Activated effector memory CD4-positive, alpha-beta T cell treated with anti-CD3 and anti-CD28 coated beads, Interleukin-2, amount 50 U/mL, for 16 hours (primary cell): ENCODE results near the gene LDLRAD3.

Experiments
- DNase-seq: peaks from one replicate; pipeline ENCODE4 v3.0.0-alpha.2; 2020

Gene LDLRAD3

GRCh38 chr11:36053281-36053680 lies 109.4 kb downstream of the LDLRAD3 start:
- DNase-seq = no peak

DNA sequence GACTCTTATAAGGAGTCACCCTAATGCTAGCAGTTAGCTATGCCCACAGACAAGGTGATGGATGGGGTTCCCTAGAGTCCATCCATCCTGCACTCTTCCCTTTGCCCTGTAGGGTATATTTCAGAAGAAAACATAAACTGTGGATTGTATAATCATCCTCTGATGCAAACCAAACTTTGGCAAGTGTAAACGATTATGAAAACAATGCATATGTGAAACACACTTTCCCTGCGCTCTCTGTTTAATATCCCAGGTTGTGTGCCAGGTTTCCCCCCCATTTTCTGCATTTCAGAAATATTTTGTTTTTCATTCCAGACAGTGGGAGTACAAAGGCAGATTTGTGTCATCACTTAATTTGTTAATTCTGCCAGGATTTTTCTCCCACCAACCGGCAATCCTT lies 110.0 kb downstream of the LDLRAD3 start:
- no peak for DNase-seq

DNA sequence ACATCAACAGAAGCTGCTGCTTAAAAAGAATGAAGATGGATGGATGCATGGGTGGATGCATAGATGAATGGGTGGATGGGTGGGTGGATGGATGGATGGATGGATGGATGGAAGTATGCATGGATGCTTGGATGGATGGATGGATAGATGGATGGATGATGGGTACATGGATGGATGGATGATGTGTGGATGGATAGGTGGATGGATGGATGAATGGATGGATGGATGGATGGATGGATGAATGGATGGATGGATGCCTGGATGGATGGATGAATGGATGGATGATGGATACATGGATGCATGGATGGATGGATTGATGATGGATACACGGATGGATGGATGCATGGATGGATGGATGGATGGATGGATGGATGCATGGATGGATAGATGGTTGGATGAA lies 110.8 kb downstream of the LDLRAD3 start:
- no peak for DNase-seq

GRCh38 chr11:36056160-36056751 lies 112.4 kb downstream of the LDLRAD3 start:
- DNase-seq = no peak

GRCh38 chr11:36057379-36058042 lies 113.6 kb downstream of the LDLRAD3 start:
- DNase-seq = no peak

GRCh38 chr11:36059660-36060059 lies 115.8 kb downstream of the LDLRAD3 start:
- DNase-seq = no peak

DNA sequence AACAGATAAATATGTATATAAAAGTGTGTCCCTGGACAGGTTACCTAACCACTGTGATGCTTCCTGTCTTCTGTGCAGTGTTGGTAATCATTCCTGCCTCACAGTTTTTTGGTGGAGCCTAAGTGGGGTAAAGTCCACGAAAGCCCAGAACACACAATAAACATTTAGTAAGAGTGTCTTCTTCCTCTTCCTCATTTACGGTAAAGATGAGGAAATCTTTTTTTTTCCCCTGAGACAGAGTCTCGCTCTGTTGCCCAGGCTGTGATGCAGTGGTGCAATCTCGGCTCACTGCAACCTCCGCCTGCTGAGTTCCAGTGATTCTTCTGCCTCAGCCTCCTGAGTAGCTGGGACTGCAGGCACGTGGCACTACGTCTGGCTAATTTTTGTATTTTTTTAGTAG lies 117.1 kb downstream of the LDLRAD3 start:
- DNase-seq = no peak

DNA sequence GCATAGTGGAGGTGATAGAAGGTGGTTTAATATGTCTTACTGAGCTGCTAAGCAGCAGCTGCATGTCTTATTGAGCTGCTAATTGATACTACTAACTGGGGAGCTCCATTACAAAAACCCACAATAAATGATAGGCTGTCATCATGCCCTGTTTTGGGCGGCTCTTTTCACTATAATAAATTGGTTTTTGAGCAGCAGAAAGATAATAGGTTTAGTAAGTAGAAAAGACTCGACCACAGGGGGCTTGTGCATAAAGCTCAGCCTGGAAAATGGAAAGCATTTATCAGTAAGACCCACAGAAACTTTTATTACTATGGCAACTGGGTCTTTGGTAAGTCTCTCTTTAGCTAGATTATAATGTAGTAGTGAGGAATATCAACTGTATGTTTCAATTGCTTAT lies 117.6 kb downstream of the LDLRAD3 start:
- no peak for DNase-seq

- DNase-seq = no peak
Measured at GRCh38 chr11:36062796-36063365, 119.0 kb downstream of the LDLRAD3 start.

DNA sequence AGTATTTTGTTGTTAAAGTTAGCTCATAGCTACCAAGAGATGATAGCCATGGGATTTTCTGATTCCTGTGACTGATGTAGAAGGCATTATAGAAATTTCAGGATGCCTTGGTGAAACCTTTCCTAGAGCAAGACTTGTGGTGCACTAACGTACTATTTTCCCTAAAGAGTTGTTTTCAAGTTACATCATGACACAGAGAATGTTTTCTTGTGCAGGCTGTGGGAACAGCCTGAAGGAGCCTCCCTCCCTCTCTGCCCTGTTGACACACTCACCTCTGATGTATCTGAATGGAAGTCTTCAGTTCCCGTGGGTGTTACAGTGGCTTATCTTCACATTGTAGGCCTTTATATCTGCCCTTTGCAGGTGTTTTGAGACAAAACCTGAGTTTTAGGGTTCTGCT lies 121.6 kb downstream of the LDLRAD3 start:
- DNase-seq = no peak

GRCh38 chr11:36066891-36067290 lies 123.0 kb downstream of the LDLRAD3 start:
- DNase-seq = no peak

DNA sequence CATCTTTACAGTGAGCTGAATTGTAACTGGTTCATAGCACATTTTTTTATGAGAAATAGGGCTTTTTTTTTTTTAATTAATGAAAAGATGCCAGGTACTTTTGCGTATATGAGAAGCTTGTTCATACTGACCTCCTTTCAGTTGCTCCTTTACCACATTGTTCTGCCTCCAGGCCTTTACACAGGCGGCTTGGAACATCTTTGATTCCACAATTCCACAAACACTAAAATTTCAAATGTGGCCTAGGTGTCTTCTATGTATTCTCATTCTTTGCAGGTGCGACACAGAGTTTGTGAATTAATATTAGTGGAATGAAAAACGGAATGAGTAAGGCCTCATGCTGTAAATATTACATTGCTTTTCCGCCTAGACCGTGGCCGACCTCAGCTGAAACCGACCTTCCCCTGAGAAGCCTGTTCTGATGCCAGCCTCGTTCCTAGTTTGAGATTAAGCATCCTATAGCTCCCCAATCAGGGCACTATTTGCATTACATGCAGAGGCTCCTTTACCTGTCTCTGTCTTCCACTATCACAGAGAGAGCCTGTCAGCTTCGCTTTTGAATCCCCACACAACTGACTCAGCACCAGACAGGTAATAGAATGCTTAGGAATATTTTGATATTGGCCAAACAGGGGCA lies 125.8 kb downstream of the LDLRAD3 start:
- no peak for DNase-seq

DNA sequence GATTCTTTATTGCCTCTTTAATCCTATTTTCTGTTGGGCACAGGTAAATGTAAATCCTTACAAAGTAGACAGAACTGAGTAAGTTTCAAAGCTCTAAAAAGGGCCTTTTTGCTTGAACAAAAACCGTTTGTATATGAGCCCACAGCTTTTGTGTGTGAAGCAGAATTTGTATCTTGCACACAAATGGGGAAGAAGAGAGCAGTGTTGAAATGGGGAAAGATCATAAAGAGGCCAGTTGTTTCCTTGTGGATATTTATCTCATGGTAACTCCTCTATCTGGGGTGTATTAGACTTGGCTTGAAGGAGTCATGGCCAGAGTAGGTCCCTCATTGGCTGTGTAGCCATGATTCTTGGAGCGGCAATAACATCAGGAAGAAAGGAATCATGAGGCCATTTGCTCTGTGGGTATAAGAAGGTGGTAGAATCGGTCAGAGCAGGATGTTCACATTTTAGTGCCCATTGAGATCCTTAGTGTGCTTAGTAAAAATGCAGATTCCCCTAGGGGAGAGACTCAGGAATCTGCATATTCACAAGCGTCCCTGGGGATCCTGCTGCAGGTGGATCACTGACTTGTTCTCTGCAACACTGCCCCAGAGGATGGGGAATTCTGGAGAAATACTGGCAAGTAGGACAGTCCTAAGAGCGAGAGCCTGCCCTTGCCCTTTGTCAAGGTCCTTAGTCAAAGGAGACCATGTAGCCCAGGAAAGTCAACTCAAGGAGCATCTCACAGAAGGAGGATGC lies 126.5 kb downstream of the LDLRAD3 start:
- DNase-seq = no peak

GRCh38 chr11:36070954-36071330 lies 127.1 kb downstream of the LDLRAD3 start:
- no peak for DNase-seq

DNA sequence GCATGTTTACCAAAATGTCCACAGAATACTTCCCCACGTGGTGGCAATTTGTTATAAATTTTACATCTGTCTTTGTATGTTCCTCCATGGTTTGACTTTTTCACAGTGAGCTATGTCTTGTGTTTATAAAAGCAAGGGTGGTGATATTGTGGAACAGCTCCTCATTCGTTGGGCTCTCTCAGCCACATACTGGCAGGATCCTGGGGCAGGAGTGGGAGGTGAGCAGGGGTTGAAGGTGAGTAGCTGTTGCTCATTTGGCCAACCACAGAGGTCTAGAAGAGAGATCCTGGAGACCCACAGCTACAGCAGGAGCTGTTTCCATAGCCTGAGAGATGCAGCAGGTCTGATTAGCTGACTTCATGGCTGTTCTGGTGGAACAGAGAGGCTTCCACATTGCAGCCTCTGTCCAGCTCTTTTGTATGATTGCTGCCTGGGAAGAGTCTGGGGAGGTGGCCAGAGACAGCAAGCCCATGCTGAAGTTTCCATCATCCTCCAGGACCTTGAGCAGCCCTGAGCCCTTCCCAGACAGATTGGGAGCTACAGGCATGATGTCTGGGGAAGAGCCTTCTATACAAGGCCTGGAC lies 128.1 kb downstream of the LDLRAD3 start:
- DNase-seq = no peak

DNA sequence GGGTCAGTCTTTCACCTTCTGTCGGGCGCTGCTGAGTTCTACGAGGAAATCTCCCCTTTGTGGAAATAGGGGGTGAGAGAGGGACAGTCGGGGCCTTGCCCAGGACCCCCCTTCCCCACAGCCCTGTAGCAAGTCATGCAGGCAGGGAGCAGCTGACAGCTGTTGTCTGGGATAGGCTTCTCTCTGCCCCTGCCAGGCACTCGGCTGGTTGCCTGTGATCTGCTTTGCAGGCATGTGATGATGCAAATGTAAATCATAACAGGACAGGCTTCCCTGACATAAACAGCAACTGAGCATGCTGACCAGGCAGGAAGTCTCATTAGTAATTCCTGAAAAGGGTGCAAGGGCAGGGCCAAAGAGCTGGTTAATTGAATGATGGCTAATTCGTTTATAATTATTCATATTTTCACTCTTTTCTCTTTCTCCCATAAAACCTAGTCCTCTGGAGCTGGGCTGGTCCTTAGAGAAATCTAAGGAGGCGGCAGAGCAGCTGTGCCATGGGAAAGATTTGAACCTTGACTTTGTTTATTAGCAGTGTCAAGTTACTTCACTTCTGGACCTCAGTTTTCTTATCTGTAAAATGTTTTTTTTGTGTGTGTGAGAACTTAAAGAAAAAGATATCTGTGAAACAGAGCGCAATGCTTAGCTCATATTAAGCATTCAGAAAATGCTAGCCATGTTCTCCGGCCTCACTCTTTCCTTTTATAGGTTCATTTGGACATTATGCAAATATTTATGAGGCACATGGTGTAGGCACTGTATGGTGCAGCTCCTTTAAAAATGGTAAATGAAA lies 129.7 kb downstream of the LDLRAD3 start:
- no peak for DNase-seq

GRCh38 chr11:36074941-36075431 lies 131.1 kb downstream of the LDLRAD3 start:
- no peak for DNase-seq

DNA sequence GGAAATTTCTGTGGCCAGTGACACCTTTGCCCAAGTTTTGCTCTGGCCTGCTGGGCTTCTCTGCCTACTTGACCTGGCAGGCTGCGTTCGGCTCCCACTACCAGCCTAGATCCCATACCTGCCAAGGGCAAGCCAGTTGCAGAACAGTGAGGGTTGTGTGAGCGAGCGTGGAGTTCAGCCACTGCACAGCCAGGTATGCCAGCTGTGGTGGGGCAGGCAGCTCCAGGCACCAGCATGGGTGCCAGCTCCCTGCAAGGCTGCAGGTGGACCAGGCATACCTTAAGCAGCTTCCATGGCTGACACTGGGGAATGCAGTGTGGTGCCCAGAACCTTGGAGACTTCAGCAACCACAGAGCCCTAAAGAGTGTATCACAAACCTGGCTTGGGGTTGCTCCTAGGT lies 133.5 kb downstream of the LDLRAD3 start:
- DNase-seq = no peak

DNA sequence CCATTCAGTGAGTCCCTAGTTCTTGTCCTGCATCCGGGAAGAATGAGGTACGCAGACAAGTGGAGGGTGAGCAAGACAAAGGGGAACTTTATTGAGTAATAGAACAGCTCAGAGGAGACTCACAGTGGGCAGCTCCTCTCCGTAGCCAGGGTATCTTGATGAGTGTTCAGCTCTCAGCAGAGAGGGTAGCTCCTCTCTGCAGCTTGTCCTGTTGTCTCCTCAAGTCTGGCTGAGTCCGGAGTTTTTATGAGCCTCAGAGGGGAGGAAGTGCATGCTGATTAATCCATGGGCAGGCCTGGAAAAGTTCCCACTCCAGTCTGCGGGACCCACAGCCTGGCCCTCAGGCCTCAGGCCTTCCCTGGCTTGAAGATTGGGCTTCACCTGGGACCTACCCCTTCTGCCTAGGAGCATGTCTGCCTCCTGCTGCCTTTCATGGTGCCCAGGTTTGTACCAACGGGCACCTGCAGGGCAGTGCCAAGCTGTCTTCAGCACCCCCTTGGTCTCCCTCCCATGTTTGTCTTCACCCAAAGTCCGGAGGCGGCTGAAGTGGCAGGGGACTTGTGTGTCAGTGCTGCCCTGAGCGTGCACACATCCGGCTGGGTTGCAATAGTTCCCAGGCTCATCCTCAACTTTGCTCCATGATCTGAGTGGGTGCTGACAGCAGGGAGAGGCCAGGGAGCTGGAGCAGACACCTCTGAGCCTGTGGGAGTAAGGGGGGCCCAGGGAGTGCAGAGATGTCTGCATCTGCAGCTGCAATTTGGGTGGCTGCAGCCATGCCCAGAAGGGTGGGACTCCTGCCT lies 134.2 kb downstream of the LDLRAD3 start:
- no peak for DNase-seq

DNA sequence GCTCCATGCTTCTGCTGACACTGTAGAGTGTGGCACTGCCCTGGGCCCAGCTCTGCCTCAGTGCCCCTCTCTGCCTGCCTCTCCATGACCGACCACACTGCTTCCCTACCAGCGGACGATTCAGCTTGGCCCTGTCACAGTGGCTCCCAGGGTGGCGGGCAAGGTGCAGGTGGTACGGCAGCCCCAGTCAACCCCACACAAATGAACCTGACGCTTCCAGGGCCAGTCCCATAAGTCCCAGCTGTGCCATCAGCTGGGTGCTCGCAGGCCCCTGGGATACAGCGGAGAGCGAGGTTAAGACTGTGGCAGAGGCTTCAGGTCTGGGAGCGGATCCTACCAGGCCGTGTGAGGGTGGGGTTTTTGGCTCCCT lies 134.8 kb downstream of the LDLRAD3 start:
- DNase-seq = no peak
